ENCODE data around the gene CARD10. TPM values are rescaled to one million over a fixed set of nuclear protein-coding genes. Genes with fewer than 3 reads are reported as not detected.

CARD10 gene
- total RNA-seq, 1 donor from 2014 or later: 2.7 TPM

DNA sequence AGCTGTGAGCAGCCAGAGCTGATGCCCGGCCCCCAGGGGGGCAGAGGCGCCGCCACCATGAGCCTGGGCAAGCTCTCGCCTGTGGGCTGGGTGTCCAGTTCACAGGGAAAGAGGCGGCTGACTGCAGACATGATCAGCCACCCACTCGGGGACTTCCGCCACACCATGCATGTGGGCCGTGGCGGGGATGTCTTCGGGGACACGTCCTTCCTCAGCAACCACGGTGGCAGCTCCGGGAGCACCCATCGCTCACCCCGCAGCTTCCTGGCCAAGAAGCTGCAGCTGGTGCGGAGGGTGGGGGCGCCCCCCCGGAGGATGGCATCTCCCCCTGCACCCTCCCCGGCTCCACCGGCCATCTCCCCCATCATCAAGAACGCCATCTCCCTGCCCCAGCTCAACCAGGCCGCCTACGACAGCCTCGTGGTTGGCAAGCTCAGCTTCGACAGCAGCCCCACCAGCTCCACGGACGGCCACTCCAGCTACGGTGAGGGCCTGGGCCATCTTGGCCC is 47.2 kb upstream of the CARD10 start:
- Mint-ChIP-seq H3K4me3 (ENCODE audit: unreplicated experiment) (no peak overlapping the region), H3K27me3 (ENCODE audit: unreplicated experiment) (peaks cover 9% of the 10 kb centered on the region), H3K4me1 (ENCODE audit: low read depth, unreplicated experiment) (peaks cover 2% of the 10 kb centered on the region), H3K27ac (ENCODE audit: unreplicated experiment) (no peak overlapping the region), H3K9me3 (ENCODE audit: unreplicated experiment) (peaks cover 5% of the 10 kb centered on the region), H3K36me3 (ENCODE audit: unreplicated experiment) (no peaks in the 10 kb centered on the region)
- no peak for TF ChIP-seq CTCF (IDR thresholded peaks at IDR 0.05; ENCODE audit: partially characterized antibody, unreplicated experiment)
- DNase-seq: no peak

GRCh38 chr22:37565830-37566229 is 46.6 kb upstream of the CARD10 start:
- Mint-ChIP-seq H3K36me3 (ENCODE audit: unreplicated experiment) (no peaks in the 10 kb centered on the region), H3K9me3 (ENCODE audit: unreplicated experiment) (peaks cover 5% of the 10 kb centered on the region), H3K27ac (ENCODE audit: unreplicated experiment) (no peak overlapping the region), H3K4me1 (ENCODE audit: low read depth, unreplicated experiment) (peaks cover 2% of the 10 kb centered on the region), H3K27me3 (ENCODE audit: unreplicated experiment) (peaks cover 9% of the 10 kb centered on the region), H3K4me3 (ENCODE audit: unreplicated experiment) (no peak overlapping the region)
- no peak for DNase-seq
- no peak for TF ChIP-seq CTCF (IDR thresholded peaks at IDR 0.05; ENCODE audit: partially characterized antibody, unreplicated experiment)

- no peak for DNase-seq
- Mint-ChIP-seq H3K4me3 (ENCODE audit: unreplicated experiment) (no peak overlapping the region), H3K27me3 (ENCODE audit: unreplicated experiment) (peaks cover 9% of the 10 kb centered on the region), H3K4me1 (ENCODE audit: low read depth, unreplicated experiment) (peaks cover 2% of the 10 kb centered on the region), H3K27ac (ENCODE audit: unreplicated experiment) (no peak overlapping the region), H3K36me3 (ENCODE audit: unreplicated experiment) (no peaks in the 10 kb centered on the region), H3K9me3 (ENCODE audit: unreplicated experiment) (peaks cover 5% of the 10 kb centered on the region)
- no peak for TF ChIP-seq CTCF (IDR thresholded peaks at IDR 0.05; ENCODE audit: partially characterized antibody, unreplicated experiment)
Measured at GRCh38 chr22:37564111-37564711, 45.0 kb upstream of the CARD10 start.

- TF ChIP-seq CTCF (IDR thresholded peaks at IDR 0.05; ENCODE audit: partially characterized antibody, unreplicated experiment): no peak
- Mint-ChIP-seq H3K27me3 (ENCODE audit: unreplicated experiment) (peaks cover 9% of the 10 kb centered on the region), H3K36me3 (ENCODE audit: unreplicated experiment) (no peaks in the 10 kb centered on the region), H3K4me1 (ENCODE audit: low read depth, unreplicated experiment) (peaks cover 2% of the 10 kb centered on the region), H3K9me3 (ENCODE audit: unreplicated experiment) (peaks cover 7% of the 10 kb centered on the region), H3K4me3 (ENCODE audit: unreplicated experiment) (no peak overlapping the region), H3K27ac (ENCODE audit: unreplicated experiment) (no peak overlapping the region)
- DNase-seq: no peak
Measured at GRCh38 chr22:37563153-37564081, 44.2 kb upstream of the CARD10 start.

All from glutamatergic neuron (in vitro differentiated cells).